ENCODE measurements around the gene MARCHF7. TPM values are rescaled to one million over a fixed set of nuclear protein-coding genes. Genes with fewer than 3 reads are reported as not detected.

MARCHF7 gene
- total and polyA plus RNA-seq, 10 of the 15 experiments (the other 5 are each of a cell fraction or from before 2014, with no cell fraction given), result 39.4 to 111 (median 66.5) TPM

DNA sequence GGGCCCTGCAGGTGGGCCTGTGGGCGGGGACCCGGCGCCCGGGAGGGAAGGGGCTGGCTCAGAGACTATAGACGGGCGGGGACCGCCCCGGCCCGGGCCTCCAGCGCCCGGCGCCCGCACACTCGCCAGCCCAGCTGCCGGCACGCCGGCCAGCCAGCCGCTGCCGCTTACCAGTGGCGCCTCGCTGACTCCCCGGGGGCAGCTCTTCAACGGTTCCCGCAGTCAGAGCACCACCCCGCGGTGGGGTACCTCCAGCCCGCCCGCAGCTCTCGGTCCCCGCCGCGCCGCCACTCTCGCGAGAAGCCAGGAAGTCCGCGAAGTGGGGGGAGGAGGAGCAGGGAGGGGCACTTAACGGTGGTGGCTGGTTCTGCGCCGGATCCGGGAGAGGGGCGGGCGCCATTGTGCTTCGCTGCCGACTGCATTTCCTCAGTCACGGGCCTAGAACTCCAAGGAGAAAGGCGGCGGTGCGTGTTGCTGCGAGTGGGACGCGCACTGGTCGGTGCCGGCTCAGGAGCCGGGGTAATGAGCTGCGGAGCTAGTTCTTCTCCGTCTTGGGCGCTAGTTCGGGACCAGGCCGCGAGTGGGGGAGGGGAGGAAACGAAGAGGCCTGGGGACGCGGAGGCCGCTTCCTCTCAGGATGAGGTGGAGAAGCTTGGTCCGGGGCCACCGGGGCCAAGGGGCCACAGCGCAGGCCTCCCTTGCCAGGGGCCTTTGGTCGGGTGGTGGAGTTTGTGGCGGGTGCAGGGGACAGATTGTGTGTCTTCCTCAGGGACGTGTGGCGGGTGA, at the start of gene MARCHF7 (continued):
- TF ChIP-seq SUZ12 (IDR thresholded peaks at IDR 0.05; ENCODE audit: unreplicated experiment) (no peak), SMAD5 (IDR thresholded peaks at IDR 0.05; ENCODE audit: low read depth) (peak; percentile 82; the same call in 1 of the 2 replicates), SRF (IDR thresholded peaks at IDR 0.05; ENCODE audit: low read depth in 2 of 2, low read length in 2 of 2) (peak in 1 of 2 experiments; percentile 57; a peak in 2 of 4 replicates), SREBF2 (IDR thresholded peaks at IDR 0.05; ENCODE audit: low read length) (no peak), CEBPB (IDR thresholded peaks at IDR 0.05; ENCODE audit: borderline replicate concordance in 1 of 2, low read depth in 2 of 2, low read length in 2 of 2) (no peak), EED (IDR thresholded peaks at IDR 0.05; ENCODE audit: low read depth) (peak; percentile 62; the same call in 1 of the 2 replicates), NBN (IDR thresholded peaks at IDR 0.05) (peak; percentile 94), CBFB (IDR thresholded peaks at IDR 0.05; ENCODE audit: low read depth) (peak; percentile 99), TCF12 (IDR thresholded peaks at IDR 0.05; ENCODE audit: low read depth, low read length) (peak; percentile 76; the same call in 1 of the 2 replicates), MEF2A (IDR thresholded peaks at IDR 0.05; ENCODE audit: insufficient read depth, low read depth, low read length) (peak; percentile 39; the same call in 1 of the 2 replicates), NR2C2 (IDR thresholded peaks at IDR 0.05; ENCODE audit: borderline replicate concordance, control insufficient read depth, insufficient read length, low read depth) (no peak), GATAD2B (conservative IDR thresholded peaks at IDR 0.05; ENCODE audit: low read depth) (peak; percentile 89), TCF7 (IDR thresholded peaks at IDR 0.05; ENCODE audit: borderline replicate concordance) (no peak), STAT1 (conservative IDR thresholded peaks at IDR 0.05) (0 out of 2 replicates have a peak, but pooled peaks have one; percentile 41), IRF4 (IDR thresholded peaks at IDR 0.05; ENCODE audit: low read depth, low read length) (0 out of 2 replicates have a peak, but pooled peaks have one; percentile 12)
- TF ChIP-seq, protein P1, sequence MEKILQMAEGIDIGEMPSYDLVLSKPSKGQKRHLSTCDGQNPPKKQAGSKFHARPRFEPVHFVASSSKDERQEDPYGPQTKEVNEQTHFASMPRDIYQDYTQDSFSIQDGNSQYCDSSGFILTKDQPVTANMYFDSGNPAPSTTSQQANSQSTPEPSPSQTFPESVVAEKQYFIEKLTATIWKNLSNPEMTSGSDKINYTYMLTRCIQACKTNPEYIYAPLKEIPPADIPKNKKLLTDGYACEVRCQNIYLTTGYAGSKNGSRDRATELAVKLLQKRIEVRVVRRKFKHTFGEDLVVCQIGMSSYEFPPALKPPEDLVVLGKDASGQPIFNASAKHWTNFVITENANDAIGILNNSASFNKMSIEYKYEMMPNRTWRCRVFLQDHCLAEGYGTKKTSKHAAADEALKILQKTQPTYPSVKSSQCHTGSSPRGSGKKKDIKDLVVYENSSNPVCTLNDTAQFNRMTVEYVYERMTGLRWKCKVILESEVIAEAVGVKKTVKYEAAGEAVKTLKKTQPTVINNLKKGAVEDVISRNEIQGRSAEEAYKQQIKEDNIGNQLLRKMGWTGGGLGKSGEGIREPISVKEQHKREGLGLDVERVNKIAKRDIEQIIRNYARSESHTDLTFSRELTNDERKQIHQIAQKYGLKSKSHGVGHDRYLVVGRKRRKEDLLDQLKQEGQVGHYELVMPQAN (conservative IDR thresholded peaks at IDR 0.05), result peak; percentile 71
- TF ChIP-seq, protein P2, sequence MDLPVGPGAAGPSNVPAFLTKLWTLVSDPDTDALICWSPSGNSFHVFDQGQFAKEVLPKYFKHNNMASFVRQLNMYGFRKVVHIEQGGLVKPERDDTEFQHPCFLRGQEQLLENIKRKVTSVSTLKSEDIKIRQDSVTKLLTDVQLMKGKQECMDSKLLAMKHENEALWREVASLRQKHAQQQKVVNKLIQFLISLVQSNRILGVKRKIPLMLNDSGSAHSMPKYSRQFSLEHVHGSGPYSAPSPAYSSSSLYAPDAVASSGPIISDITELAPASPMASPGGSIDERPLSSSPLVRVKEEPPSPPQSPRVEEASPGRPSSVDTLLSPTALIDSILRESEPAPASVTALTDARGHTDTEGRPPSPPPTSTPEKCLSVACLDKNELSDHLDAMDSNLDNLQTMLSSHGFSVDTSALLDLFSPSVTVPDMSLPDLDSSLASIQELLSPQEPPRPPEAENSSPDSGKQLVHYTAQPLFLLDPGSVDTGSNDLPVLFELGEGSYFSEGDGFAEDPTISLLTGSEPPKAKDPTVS (IDR thresholded peaks at IDR 0.05; ENCODE audit: low read depth, low read length), result no peak
- TF ChIP-seq, protein P3, sequence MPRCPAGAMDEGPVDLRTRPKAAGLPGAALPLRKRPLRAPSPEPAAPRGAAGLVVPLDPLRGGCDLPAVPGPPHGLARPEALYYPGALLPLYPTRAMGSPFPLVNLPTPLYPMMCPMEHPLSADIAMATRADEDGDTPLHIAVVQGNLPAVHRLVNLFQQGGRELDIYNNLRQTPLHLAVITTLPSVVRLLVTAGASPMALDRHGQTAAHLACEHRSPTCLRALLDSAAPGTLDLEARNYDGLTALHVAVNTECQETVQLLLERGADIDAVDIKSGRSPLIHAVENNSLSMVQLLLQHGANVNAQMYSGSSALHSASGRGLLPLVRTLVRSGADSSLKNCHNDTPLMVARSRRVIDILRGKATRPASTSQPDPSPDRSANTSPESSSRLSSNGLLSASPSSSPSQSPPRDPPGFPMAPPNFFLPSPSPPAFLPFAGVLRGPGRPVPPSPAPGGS (IDR thresholded peaks at IDR 0.05; ENCODE audit: borderline replicate concordance, insufficient read depth, low read depth, low read length, poor library complexity, severe bottlenecking), result peak; percentile 70
- TF ChIP-seq, protein P4, sequence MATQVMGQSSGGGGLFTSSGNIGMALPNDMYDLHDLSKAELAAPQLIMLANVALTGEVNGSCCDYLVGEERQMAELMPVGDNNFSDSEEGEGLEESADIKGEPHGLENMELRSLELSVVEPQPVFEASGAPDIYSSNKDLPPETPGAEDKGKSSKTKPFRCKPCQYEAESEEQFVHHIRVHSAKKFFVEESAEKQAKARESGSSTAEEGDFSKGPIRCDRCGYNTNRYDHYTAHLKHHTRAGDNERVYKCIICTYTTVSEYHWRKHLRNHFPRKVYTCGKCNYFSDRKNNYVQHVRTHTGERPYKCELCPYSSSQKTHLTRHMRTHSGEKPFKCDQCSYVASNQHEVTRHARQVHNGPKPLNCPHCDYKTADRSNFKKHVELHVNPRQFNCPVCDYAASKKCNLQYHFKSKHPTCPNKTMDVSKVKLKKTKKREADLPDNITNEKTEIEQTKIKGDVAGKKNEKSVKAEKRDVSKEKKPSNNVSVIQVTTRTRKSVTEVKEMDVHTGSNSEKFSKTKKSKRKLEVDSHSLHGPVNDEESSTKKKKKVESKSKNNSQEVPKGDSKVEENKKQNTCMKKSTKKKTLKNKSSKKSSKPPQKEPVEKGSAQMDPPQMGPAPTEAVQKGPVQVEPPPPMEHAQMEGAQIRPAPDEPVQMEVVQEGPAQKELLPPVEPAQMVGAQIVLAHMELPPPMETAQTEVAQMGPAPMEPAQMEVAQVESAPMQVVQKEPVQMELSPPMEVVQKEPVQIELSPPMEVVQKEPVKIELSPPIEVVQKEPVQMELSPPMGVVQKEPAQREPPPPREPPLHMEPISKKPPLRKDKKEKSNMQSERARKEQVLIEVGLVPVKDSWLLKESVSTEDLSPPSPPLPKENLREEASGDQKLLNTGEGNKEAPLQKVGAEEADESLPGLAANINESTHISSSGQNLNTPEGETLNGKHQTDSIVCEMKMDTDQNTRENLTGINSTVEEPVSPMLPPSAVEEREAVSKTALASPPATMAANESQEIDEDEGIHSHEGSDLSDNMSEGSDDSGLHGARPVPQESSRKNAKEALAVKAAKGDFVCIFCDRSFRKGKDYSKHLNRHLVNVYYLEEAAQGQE (IDR thresholded peaks at IDR 0.05; ENCODE audit: low read depth, low read length), result 0 out of 2 replicates have a peak, but pooled peaks have one; percentile 34
- TF ChIP-seq, protein P5, sequence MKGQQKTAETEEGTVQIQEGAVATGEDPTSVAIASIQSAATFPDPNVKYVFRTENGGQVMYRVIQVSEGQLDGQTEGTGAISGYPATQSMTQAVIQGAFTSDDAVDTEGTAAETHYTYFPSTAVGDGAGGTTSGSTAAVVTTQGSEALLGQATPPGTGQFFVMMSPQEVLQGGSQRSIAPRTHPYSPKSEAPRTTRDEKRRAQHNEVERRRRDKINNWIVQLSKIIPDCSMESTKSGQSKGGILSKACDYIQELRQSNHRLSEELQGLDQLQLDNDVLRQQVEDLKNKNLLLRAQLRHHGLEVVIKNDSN (IDR thresholded peaks at IDR 0.05; ENCODE audit: borderline replicate concordance, extremely low read length, insufficient read depth, low read depth, low read length), result no peak

All from GM12878 (cell line).